Stimulated activated CD8-positive, alpha-beta memory T cell treated with anti-CD3 and anti-CD28 coated beads, Interleukin-7, amount 100 ng/mL, for 48 hours (primary cell): Measurements from ENCODE around the gene VAV3.

ENCODE experiments used
- DNase-seq, 2 donors: peaks; one replicate each; pipeline ENCODE4 v3.0.0-alpha.2; 2020; ENCODE audit warnings: low read depth in 1 of 2; ENCODE audit errors: extremely low read depth in 1 of 2

VAV3 gene

GRCh38 chr1:107803579-107803978 lies 161.4 kb downstream of the VAV3 start:
- DNase-seq = no peak

DNA sequence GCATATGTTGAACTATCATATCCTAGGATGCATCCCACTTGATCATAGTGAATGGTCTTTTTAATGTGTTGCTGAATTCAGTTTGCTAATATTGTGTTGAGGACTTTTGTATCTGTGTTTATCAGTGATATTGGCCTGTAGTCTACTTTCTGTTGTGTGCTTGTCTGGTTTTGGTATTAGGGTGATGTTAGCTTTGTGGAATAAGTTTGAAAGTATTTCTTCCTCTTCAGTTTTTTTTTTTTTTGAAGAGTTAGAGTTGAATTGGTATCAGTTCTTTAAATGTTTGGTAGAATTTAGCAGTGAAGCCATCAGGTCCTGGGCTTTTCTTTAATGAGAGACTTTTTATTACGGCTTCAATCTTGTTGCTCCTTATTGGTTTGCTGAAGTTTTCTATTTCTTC lies 162.3 kb downstream of the VAV3 start:
- no peak for DNase-seq

GRCh38 chr1:107795994-107796393 lies 169.0 kb downstream of the VAV3 start:
- DNase-seq = no peak

- DNase-seq = no peak
Observed at GRCh38 chr1:107795441-107795840, 169.5 kb downstream of the VAV3 start.

DNA sequence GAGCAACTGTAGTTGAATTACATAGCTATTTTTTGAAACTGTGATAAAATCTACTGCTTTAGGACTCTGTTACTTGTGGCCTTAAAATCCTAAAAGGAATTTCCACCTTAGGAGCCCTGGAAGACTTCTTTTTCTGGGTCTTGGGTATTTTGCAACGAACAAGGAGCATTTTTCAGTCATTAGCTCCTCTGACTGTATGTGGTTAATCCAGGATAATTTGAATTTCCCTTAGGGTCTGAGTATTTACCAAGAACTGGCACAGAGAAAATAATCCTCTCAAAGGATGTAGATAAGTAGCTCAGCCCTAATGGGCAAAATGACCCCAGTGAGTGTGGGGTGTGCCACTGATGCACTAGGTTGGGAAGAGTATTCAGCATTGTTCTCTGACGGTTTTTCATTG lies 170.4 kb downstream of the VAV3 start:
- no peak for DNase-seq

DNA sequence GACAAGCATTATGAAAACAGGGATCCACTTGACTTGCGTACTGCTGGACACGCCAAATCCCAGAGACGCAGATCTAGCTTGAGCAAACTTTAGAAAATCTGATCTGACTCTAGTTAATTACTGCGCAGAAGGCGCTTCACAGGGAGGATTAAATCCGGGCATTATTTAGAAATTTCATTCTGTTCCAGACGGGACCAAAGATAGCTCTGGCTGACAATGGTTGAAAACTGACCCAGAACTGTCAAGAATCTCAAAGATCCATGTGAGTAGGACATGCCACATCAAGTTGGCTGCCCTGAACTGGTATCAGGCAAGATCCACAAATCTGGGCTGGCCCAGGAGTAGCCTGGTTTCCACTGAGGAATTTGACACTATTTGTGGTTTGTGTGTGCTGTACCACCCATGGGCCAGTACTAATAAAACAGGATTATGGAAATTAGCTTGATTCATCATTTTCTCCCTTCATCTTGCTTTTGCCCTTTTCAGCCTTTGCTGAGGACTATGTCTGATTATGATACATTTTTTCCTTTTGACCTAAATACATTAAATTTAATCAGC lies 171.0 kb downstream of the VAV3 start:
- DNase-seq = no peak

- no peak for DNase-seq
Observed at GRCh38 chr1:107791348-107791747, 173.6 kb downstream of the VAV3 start.

DNA sequence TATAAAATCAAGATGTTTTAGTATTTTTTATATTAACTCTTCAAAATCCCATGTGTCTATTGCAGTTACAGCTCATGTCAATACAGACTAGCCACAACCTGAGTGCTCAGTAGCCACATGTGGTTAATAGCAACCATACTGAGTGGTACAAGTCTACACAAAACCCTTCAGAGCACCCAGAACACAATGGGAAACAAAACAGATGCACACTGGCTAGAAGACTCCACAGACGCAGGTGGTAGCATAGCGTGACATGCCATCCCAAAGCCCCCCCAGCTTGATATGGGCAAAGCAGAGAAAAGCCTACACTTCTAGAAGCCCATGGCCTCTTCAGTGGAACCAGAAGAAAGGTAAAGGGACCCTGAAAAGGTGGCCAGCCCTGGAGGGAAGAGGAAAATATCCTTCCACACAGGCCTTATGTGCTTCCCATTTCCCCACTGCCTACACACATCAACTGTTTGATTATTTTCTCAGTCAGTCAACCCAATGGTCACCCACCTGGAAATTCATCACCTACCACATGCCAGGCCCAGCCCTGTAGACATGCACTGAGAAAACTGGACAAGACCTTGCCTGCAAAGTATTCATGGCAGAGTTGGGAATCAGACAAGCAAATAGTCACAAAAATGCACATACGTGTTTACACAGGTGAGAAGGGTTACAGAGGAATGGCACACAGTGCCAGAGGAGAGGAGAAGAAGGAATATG lies 175.0 kb downstream of the VAV3 start:
- DNase-seq = no peak

- no peak for DNase-seq
Observed at GRCh38 chr1:107788206-107789202, 176.5 kb downstream of the VAV3 start.

DNA sequence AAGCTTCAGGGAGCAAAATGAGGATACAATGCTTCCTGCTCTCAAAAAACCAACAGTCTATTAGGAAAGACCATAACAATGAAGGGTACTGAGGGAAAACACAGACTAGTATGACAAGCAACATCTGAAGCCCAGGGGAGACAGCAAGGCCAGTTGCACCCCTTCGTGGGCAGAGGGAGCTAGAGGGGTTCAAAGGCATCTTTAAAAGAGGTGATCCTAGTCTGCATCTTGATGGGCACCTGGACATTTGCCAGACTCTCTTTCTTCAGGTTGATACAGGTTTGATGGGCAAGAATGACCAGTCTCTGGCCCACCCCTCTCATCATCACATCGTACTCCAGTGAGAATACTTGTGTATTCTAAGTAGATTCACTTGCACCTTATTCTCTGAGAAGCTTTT lies 177.7 kb downstream of the VAV3 start:
- no peak for DNase-seq

GRCh38 chr1:107786203-107786845 lies 178.7 kb downstream of the VAV3 start:
- DNase-seq = no peak

- no peak for DNase-seq
Observed at GRCh38 chr1:107785496-107786202, 179.3 kb downstream of the VAV3 start.

DNA sequence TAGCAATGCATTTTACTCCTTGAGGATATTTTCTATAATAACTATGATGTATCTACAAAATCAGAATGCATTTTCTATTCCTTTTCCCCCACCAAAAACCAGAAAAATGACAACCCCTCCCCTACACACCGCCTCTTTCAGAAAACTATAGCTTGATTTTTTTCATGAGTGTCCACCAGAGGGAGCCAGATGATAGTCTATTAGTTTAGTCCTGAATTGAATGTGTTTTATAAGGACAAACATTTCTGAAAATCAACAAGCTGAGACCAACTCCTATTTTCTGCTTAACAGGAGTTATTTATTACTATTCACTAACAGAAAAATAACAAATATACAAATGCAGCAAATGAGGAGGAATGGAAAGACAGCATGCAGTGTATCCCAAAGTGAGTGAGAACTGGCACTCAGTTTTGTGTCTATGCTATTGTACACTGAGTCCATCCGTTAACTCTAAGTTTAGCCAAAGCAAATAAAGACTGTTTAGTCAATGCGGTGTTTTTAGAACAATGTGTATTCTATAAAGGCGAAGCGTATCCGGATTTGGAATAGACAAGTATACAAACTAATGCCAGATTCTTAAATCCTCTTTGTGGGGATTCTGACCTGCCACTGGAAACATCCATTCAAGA lies 182.6 kb downstream of the VAV3 start:
- no peak for DNase-seq

GRCh38 chr1:107781245-107781644 lies 183.7 kb downstream of the VAV3 start:
- no peak for DNase-seq

- DNase-seq = no peak
Observed at GRCh38 chr1:107777664-107778047, 187.3 kb downstream of the VAV3 start.

DNA sequence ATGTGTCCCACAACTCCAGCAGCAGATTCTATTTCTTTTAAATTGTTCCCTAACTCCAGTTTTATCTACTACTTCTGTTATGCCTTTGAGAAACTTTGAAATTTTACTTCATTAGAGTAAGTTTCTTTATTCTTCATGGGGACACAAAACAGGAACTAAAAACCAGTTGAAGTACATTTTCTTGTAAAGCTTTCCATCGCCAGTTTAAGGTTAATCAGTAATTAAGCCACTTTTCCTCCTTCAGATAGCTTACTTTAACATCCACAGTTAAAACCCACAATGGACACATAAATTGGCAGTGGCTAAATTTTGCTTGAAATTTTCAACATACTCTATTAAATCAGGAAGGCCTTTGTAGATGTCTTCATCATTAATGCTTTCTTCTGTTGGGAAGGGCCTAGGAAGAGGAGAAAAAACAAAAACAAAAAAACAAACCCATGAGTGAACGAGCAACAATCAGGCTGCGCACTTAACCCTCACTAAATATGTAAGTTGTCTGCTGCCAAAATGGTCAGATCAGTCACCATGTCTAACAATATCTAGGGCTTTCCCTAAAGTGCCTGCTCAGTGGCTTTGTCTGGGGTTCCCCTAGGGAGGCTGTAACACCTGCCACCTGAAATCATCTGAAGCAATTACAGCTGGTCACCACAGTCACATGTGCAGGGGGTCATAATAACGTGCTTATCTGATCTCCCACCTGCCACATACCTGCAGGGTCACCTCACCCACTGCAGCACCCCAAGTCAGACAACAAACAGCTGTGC lies 187.9 kb downstream of the VAV3 start:
- no peak for DNase-seq

- DNase-seq = no peak
Observed at GRCh38 chr1:107771377-107771776, 193.6 kb downstream of the VAV3 start.

- DNase-seq = no peak
Observed at GRCh38 chr1:107767156-107767582, 197.8 kb downstream of the VAV3 start.

DNA sequence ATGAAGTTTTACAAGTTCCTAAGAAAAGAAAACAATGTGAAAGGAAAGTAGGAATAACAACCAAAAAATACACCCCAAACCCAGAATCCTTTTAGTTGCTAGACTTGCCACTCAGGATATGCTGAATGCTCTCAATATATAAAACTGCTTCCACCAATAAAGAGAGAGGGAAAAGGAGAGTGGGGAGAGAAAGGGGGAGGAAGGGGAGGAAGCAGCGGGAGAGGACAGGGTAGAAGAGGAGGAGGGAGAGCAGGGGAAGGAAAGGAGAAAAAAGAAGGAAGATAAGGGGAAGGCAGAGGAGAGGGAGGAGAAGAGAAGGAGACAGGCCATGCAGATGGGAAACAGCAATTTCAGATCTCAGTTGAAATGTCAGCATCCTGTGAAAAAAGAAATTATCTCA lies 198.4 kb downstream of the VAV3 start:
- DNase-seq = no peak
